Transverse colon (tissue), 3 donors: Measurements from ENCODE around the gene LDLRAP1.

ENCODE experiments used
- POLR2A ChIP-seq: fragments of 450-650 bp; IDR thresholded peaks from one replicate; pipeline ENCODE4 v1.6.1; 2016; ENCODE audit warnings: antibody characterized with exemption, mild to moderate bottlenecking, moderate library complexity
- TF ChIP-seq, protein P1 (sequence below), 5 experiments: fragments of 200-600 bp in 3 of 5; fragments of 450-650 bp in 2 of 5; sonication (generic) in 3 of 5; IDR thresholded peaks; 1 replicate in 2 of 5; 2 replicates in 3 of 5; pipeline ENCODE4 v1.5.1; 2016 to 2017; ENCODE audit warnings: antibody characterized with exemption in 5 of 5, inconsistent platforms in 3 of 5, mild to moderate bottlenecking in 2 of 5, moderate library complexity in 1 of 5

DNA sequence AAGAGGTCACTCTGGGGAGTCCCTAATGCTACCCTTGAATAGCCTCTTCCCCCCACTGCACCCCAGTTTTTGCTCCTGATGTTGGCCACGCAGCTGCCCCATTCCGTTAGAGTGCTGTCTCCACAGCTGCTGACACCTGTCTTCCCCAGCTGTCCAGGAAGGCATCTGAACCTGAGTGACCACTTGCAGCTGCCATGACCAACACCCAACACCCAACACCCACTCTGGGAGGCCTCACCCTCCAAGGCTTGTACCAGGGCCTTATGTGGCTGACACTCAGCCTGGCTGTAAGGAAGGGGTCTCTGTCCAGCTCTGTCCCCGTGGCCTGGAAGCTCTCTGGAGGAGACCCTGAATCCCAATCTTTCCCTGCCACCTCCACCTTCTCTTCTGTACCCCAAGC is 26.7 kb upstream of the LDLRAP1 start:
- TF ChIP-seq, protein P1, sequence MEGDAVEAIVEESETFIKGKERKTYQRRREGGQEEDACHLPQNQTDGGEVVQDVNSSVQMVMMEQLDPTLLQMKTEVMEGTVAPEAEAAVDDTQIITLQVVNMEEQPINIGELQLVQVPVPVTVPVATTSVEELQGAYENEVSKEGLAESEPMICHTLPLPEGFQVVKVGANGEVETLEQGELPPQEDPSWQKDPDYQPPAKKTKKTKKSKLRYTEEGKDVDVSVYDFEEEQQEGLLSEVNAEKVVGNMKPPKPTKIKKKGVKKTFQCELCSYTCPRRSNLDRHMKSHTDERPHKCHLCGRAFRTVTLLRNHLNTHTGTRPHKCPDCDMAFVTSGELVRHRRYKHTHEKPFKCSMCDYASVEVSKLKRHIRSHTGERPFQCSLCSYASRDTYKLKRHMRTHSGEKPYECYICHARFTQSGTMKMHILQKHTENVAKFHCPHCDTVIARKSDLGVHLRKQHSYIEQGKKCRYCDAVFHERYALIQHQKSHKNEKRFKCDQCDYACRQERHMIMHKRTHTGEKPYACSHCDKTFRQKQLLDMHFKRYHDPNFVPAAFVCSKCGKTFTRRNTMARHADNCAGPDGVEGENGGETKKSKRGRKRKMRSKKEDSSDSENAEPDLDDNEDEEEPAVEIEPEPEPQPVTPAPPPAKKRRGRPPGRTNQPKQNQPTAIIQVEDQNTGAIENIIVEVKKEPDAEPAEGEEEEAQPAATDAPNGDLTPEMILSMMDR (IDR thresholded peaks at IDR 0.05) = no peak
- no peak for TF ChIP-seq POLR2A
